Measurements from ENCODE around the gene NEK11.

The NEK11 gene

GRCh38 chr3:131394400-131394799, 367.7 kb downstream of the NEK11 start:
- no peak overlapping the region for H3K9ac ChIP-seq (ENCODE audit: low read depth, low read length)
- no peaks in the 10 kb centered on the region for H3K27me3 ChIP-seq (ENCODE audit: insufficient read depth, low read length)
- H3K4me1 ChIP-seq (ENCODE audit: insufficient read depth, low read length), result no peaks in the 10 kb centered on the region
- no peak overlapping the region for H3K27ac ChIP-seq (ENCODE audit: low read length)
- no peaks in the 10 kb centered on the region for H3K9me3 ChIP-seq (ENCODE audit: insufficient read depth, low read depth, low read length)
- no peaks in the 10 kb centered on the region for H3K36me3 ChIP-seq (ENCODE audit: insufficient read depth, low read depth, low read length)
- no peak overlapping the region for H3K4me3 ChIP-seq (ENCODE audit: low read length)

GRCh38 chr3:131396170-131396569, 369.5 kb downstream of the NEK11 start:
- Histone ChIP-seq H3K9me3 (ENCODE audit: insufficient read depth, low read depth, low read length) (no peaks in the 10 kb centered on the region), H3K27ac (ENCODE audit: low read length) (no peak overlapping the region), H3K4me3 (ENCODE audit: low read length) (no peak overlapping the region), H3K27me3 (ENCODE audit: insufficient read depth, low read length) (no peaks in the 10 kb centered on the region), H3K9ac (ENCODE audit: low read depth, low read length) (no peak overlapping the region), H3K36me3 (ENCODE audit: insufficient read depth, low read depth, low read length) (no peaks in the 10 kb centered on the region), H3K4me1 (ENCODE audit: insufficient read depth, low read length) (no peaks in the 10 kb centered on the region)

GRCh38 chr3:131397889-131398288, 371.2 kb downstream of the NEK11 start:
- Histone ChIP-seq H3K4me1 (ENCODE audit: insufficient read depth, low read length) (no peaks in the 10 kb centered on the region; the same call in 1 of the 2 replicates), H3K27me3 (ENCODE audit: insufficient read depth, low read length) (no peaks in the 10 kb centered on the region), H3K36me3 (ENCODE audit: insufficient read depth, low read depth, low read length) (no peaks in the 10 kb centered on the region), H3K9me3 (ENCODE audit: insufficient read depth, low read depth, low read length) (no peaks in the 10 kb centered on the region), H3K9ac (ENCODE audit: low read depth, low read length) (no peak overlapping the region), H3K4me3 (ENCODE audit: low read length) (no peak overlapping the region), H3K27ac (ENCODE audit: low read length) (no peak overlapping the region)

Data from iPS-20b (cell line).